Forelimb muscle (tissue), 1 donor: Measurements from ENCODE around the gene IMPA2. TPM values are rescaled to one million over a fixed set of nuclear protein-coding genes. Genes with fewer than 3 reads are reported as not detected.
"Not testable (repeated sequence)": the region's sequence is repeated elsewhere in the genome, so short reads cannot be mapped to it uniquely, and the experiment has no call there.

Source experiments
- DNase-seq: peaks from one replicate; pipeline ENCODE4 v3.0.0-alpha.2; 2013; ENCODE audit warnings: low read depth
- polyA plus RNA-seq: library from polyadenylated mRNA; unstranded; fragments of 120-200 nt; gene quantifications from one replicate; pipeline ENCODE4 v1.2.1, GENCODE V29; 2013; ENCODE audit not compliant: insufficient read length

The IMPA2 gene
- polyA plus RNA-seq, 1 donor: 20.9 TPM

DNA sequence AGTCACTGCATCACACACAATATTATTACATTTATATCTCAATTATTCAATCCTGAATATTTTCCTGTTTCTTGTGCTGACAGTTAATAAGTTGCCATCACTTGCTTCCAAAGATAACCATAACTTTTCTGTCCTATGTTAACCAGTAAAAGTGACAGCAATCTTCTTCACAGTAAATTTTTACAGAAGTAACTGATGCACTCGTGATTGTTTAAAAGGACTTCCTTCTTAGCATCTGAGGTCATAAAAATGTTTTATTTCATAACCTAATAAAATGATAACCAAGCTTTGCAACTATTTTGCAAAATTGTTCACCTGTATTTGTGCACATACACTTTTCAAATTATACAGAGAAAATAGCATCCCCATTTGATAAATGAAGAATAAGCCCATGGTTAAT, 91.7 kb downstream of the IMPA2 start:
- no peak for DNase-seq

DNA sequence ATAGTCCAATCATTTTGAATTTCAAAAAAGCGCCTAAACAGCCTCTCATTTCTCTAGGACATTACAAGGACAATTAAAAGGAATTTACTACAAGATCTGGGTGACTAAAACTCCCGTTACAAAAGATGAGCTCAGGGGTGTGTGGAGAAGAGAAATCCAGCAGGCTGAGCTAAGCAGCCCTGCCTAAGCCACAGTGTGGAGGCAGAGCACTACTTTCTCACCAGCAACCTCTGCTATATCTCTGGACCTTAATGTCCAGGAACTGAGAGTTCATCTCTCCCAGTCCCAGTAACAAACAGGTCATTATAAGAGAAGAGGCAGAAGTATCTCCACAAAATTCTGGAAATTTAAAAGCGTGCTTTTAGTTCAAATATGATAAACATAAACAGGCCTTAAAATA, 93.4 kb downstream of the IMPA2 start:
- DNase-seq: peak; percentile 34

DNA sequence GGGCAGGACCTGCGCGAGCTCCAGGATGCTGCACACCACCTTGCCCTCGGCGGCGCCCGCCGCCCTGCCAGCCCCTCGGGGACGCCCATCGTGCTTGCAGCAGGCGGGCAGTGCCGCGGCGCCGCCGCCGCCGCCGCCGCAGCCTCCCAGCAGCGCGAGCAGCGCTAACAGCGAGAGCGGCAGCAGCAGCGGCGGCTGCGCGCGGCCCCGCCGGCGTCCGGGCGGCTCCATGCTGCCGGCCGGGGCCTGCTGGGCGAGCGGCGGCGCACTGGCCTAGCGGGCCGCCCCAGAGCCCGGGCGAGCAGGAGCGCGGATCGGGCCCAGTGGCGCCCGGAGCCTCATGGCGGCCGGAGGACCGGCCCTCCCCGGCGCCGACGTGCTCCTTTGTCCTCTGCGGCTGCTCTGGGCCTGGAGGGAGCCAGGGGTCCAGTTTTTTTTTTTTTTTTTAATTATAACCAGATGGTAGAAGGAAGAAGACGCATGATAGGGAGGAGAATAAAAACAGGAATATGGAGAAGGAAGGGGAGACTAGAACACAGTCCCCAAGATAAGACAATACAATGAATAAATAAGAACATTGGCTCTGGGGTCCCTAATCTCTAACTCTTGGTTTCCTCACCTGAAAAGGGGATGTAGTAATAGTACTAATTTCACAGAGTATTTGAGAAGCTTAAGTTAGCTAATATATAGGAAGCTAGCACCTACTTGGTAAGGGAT, 95.3 kb downstream of the IMPA2 start:
- DNase-seq: no peak

DNA sequence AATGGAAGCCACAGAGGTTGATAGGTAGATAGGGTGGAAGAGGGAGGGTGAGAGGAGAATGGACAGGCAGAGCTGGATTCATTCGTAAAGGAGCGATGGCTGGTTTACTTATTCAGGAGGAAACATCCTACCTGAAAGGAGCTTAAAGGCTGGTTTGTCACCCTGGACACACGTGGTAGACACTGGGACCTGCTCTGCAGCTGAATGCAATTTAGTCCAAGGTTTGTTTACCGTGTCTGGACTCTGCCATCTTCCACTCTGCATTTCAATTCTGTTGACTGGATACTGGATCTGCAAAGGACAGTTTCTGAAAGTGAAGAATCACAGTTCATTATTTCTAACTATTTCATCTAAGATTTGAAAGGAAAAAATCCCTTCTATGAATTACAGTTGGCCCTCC, 96.7 kb downstream of the IMPA2 start:
- not testable (repeated sequence) for DNase-seq

DNA sequence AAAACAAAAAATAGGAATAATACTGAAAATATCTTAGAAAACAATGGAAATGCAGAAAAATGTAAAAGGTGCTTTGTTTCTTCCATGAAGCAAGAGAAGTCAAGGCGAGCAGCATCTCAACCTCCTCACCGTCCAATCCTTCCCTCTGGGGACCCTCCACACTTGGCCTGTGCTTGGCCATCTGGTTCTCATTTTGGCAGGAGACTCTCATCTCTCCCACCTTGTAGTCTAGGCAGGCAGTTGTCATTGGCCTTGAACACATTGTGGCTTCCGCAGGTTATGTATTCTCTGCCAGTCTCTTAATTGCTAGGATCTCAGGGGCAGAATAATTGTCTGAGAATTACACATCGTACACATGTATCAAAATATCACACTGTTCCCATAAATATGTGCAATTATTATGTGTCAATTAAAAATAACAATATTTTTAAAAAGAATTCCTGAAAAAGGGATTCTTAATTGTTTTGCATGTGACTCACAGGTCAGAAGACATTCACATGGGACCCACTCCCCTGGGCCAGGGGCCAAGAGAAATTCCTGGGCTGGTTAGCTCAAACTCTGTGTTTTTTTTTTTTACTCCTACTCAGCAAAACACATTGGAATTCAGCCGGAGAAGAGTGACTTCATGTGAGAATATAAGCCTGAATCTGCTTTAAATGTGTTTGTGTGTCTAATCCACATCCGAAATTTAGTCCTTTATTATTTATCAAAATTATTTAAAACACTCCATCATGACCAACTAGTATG, 98.4 kb downstream of the IMPA2 start:
- peak; percentile 61 for DNase-seq

Other genes starting within 250 kb of the IMPA2 start
- gene CHMP1B, start 130.1 kb upstream of the IMPA2 start, polyA plus RNA-seq: 21.7 TPM
- 26.6 TPM for gene MPPE1, start 73.2 kb upstream of the IMPA2 start, polyA plus RNA-seq
- not detected for gene ANKRD62, start 112.3 kb downstream of the IMPA2 start, polyA plus RNA-seq